Astrocyte (in vitro differentiated cells and primary cell): ENCODE results near the gene KRTAP10-2.

Source experiments
- CTCF ChIP-seq: IDR thresholded peaks from 2 replicates; pipeline ENCODE4 v1.5.1; 2011; ENCODE audit warnings: low read depth, mild to moderate bottlenecking, inconsistent platforms, low read length, moderate library complexity; ENCODE audit not compliant: insufficient read depth
- EZH2 ChIP-seq: IDR thresholded peaks from 2 replicates; pipeline ENCODE4 v1.6.1; 2012; ENCODE audit warnings: mild to moderate bottlenecking, low read length, inconsistent platforms; ENCODE audit not compliant: insufficient read depth

GRCh38 chr21:44508711-44509445 lies 42.4 kb downstream of the KRTAP10-2 start:
- no peak for TF ChIP-seq CTCF
- no peak for TF ChIP-seq EZH2
